GM15510 (cell line): ENCODE data around the gene OSM.

Source experiments
- POLR2A ChIP-seq: IDR thresholded peaks from 3 replicates; pipeline ENCODE4 v1.6.1; 2011; ENCODE audit warnings: borderline replicate concordance; ENCODE audit not compliant: insufficient read length; ENCODE audit errors: extremely low read depth

The OSM gene

DNA sequence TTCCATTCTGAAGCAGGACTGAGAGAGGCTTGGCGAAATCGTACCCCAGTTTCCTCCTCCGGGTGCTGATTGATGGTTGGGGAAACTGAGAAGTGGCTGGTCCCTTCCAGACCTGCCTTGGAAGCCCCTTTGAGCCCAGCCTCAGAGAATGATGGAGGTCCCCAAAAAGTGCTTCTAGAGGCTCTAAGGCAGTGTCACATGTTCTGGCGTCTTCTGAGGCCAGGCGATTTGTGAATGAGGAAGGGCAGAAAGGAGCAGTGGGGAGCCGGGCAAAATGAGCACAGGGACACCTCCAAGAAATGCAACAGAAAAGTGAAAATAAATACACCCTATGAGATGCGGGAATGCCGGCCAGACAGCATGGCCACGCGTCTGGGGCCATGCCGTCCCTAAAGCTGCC, 19.1 kb downstream of the OSM start:
- no peak for TF ChIP-seq POLR2A

GRCh38 chr22:30246814-30247376, 19.8 kb downstream of the OSM start:
- no peak for TF ChIP-seq POLR2A

DNA sequence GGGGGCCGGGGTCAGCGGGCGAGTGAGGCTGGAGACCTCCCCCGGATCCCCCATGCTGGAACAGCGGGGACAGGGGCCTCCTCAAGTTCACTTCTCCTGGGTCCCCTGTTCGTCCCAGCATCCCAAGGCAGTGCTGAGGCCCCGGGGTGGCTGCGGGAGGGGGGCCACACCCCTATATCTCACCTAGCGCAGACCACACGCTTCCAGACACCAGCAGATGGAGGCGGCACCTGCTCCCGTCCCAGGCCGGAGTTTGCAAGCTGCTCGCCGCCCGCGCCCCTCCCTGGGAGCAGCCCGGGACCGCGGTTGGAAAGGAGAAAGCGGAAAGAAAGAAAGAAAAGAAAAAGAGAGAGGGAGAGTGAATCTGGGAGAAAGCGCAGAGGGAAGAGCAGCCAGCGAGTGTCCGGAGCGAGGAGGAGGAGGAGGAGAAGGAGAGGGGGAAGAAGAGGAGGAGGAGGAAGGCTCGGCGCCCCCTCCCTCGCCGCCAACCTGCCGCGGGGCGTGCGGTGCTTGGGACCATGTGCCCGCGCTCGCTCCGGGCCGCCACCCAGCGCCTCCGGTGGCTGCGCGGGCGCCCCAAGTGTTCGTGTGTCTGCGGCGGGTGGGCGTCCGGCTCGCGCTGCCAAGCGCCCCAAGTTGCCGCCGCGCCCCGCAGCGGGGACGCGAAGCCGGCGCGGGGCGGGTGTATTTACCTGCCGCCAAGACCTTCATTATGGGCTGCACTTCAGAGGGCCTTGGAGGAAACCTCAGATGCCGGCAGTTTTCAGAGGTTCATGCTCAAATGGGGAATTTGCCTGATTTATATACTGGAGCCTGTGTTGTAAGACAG, 20.5 kb downstream of the OSM start, which contains the start of gene LIF:
Gene LIF, minus strand, starts transcription at position 775 of the 829 bp plus-strand sequence. Its CDS starts 64 bp downstream, at position 711.
- TF ChIP-seq POLR2A = no peak

DNA sequence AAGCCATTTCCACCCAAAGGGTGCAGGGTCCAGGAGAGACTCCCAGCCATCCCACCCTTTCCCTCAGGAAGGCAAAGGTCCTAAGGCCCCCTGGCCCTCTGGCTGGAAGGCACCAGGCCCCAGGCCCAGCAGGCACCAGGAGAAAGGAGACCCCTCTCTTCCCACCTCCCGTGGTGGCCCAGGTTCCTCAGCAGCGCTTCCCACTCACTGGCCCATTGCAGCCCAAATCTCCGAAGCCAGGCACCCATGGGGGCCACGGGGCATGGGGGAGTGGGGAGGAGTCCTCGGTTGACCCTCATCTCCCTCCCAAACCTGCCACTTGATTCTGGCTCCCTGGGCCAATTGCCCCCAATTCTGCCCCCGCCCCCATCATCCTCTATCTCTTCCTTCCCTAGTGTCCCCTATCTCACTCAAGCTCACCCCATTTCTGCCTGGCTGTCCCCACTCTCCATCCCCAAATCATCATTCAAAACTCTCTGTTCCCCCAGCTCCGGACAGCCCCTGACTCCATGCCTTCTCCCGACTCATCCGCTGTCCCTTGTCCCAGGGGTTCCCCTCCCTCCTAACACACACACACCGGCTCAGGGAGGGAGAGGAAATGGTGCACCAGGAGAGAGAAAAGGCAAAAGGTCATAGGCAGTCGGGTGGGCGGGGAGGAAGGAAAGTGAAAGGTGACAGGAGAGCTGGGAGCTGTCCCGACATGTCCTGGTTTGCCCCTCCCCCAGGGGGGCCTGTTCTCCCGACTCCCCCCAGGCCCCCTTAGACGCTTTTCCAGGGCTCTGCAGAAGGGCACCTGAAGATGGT, 21.3 kb downstream of the OSM start:
- TF ChIP-seq POLR2A = no peak

DNA sequence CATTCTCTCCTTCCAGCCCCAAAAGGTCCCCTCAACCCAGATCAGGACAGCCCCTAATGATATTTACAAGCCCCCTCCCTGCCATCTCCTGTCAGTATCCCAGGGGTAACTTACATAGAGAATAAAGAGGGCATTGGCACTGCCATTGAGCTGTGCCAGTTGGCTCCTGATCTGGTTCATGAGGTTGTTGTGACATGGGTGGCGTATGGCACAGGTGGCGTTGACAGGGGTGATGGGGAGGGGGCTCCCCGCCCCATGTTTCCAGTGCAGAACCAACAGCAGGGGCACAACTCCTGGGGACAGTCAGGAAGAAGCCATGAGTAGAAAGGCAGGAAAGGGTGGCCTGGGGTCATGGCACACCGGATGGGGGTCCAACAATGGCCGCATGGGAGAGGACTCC, 22.0 kb downstream of the OSM start:
- TF ChIP-seq POLR2A = no peak

DNA sequence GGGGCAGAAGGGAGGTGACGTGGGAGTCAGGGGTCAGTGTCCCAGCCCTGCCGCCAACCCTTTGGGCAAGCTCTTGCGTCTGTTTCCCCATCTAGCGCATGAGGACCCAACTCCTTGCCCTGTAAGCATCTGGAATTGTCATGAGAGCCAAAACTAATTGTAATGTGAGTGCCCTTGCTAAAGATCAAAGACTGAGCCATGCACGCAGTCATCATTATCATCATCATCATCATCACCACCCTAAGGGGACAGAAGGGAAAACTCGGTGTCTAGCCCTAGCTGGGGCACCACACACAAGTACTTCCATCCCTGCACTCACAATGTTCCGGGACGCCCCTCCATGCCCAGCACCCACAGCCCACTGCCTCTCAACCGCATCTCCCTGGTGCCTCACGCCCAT, 22.6 kb downstream of the OSM start:
- no peak for TF ChIP-seq POLR2A

GRCh38 chr22:30243661-30244060, 23.0 kb downstream of the OSM start:
- no peak for TF ChIP-seq POLR2A

GRCh38 chr22:30241576-30242371, 24.9 kb downstream of the OSM start:
- TF ChIP-seq POLR2A = no peak

GRCh38 chr22:30240541-30241417, 25.9 kb downstream of the OSM start:
- TF ChIP-seq POLR2A = no peak

DNA sequence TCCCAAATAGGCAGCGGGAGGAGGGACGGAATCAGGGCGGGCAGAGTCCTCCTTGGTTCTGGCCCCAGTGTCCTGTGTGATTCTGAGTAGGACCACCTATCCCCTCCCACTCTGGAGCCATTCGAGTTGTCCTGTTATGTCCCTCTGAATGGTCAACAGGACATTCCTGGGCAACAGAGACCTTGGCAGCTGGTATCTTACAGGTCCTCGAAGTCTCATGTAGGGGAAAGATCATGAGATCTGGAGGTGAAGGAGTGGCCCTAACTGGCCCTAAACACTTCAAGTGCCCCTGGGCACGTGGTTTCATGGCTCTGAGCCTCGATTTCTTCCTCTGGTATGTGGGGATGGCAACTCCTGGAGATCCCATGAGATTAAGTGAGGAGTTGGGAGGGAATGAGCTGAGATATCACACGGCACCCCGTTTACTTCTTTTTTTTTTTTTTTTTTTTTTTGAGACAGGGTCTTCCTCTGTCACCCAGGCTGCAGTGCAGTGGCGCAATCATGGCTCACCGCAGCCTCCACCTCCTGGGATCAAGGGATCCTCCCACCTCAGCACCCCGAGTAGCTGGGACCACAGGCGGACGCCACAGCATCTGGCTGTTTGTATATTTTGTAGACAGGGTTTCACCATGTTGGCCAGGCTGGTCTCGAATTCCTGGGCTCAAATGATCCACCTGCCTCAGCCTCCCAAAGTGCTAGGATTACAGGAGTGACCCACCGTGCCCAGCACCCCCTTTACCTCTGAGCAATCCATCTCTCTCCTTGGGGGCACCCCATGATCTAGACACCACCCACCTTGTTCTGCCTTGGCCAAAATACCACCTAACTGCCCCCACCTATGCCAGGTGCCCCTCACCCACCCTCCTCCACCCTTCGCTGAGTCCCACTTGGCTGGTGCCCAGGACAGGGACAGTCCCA, 26.9 kb downstream of the OSM start:
- no peak for TF ChIP-seq POLR2A

DNA sequence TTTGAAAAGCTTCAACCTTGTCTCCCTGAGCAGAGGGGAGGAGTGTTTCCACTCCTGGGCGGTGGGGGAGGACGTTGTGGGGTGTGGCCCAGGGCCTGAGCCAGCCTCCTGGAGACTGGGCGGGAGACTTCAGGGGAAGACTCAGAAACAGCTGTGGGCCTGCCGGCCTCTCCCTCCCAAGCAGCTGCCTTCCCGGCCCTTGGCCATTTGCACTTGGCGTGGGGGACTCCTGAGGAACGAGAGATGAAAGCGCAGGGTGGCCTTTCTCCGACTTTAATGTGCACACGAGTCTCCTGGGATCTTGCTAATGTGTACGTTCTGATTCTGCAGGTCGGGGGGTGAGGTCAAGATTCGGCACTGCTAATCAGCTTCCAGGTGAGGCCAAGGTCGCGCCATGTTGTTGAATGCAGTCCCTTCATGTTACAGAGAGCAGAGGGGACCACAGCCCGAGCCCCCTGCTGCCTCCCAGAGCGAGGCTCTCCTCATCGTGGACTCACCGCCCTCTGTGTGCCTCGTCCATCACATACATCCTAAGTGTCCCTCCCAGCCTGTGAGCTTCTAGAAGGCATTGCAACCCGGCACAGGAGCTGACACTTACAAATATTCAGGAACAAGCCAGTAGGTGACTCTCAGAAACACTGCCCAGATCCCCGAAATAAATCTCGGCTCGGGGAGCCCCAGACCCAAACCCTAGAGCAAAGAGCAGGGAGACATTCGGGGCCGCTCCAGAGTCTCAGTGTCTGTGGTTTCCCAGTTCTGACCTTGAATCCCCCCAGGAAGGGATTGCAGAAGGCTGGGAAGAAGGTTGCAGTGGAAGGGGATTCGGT, 27.8 kb downstream of the OSM start:
- TF ChIP-seq POLR2A = no peak

GRCh38 chr22:30238136-30238535, 28.5 kb downstream of the OSM start:
- no peak for TF ChIP-seq POLR2A
